Endometrial microvascular endothelial cells (primary cell): ENCODE data around the gene PPFIBP2. TPM values are rescaled to one million over a fixed set of nuclear protein-coding genes. Genes with fewer than 3 reads are reported as not detected.

Experiments used
- in situ Hi-C: cut with HindIII; loops from 2 replicates; pipeline ENCODE4 v1.10.0; 2017; ENCODE audit warnings: low sequenced_read_pairs, low pct_unique_long_range_greater_than_20kb; ENCODE audit errors: inconsistent ontology term
- total RNA-seq: library from RNA; depleted of rRNA; stranded (reverse); fragments of >200 nt; gene quantifications from one replicate; pipeline ENCODE4 v1.2.3, GENCODE V29; 2015; ENCODE audit errors: inconsistent ontology term

Gene PPFIBP2
- total RNA-seq, 1 donor from 2014 or later = under 0.01 TPM

DNA sequence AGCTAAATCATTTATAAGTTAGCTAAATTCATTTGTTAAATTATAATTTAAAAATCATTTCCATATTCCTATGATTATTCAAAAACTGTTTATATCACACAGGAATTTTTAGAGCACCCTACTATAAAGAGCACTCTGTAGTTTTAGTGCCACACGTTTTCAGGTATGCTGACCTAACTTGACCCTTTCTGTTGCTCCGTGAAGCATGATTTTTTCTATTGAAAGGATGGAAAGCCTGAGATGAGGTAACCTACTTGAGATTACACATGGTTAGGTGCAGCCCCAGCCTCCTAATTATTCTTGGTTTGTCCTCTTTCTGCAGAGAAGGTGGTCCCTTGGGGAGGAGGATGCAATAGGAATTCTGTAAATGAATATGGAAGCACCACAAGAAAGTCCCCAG lies 72.6 kb downstream of the PPFIBP2 start:
- in situ Hi-C loops = no loop called here

DNA sequence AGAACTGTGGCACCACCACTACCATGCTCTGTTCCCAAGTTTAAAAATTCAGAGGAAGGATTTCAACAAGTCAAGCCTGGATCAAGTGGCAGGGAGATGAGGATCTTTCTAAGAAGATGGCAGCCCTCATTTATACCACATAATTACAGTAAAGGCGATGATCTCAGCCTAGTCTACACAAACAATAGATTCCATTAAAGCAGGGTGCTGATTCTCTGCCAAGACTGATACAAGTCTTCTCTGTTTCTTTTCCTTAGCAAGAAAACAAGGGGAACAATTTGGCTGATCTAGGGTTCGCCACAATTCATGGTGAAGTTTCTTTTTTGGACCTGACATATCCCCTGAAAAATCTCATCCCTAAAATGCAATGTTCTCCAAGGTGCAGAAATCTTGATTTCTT lies 73.9 kb downstream of the PPFIBP2 start:
- in situ Hi-C loops = no loop called here

DNA sequence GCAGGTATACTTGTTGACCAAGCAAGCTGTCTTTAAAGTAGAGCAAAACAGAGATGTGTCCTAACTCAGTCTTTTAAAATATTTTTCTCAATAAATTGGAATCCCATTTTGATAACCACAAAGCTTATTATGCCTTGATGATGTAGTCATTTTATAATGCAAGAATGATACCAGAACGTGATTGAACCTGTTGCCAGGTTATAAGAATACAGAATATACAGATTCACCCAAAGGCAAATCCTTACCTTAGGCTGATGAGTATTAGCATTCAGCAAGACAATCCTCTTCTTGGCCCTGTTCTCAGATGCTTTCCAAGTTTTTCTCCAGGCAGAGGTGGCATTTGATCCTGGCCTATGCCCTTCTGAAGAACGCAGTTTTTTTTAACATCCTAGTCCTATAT lies 76.1 kb downstream of the PPFIBP2 start:
- in situ Hi-C loops = no loop called here

GRCh38 chr11:7590529-7590928 lies 76.7 kb downstream of the PPFIBP2 start:
- in situ Hi-C loops = no loop called here

DNA sequence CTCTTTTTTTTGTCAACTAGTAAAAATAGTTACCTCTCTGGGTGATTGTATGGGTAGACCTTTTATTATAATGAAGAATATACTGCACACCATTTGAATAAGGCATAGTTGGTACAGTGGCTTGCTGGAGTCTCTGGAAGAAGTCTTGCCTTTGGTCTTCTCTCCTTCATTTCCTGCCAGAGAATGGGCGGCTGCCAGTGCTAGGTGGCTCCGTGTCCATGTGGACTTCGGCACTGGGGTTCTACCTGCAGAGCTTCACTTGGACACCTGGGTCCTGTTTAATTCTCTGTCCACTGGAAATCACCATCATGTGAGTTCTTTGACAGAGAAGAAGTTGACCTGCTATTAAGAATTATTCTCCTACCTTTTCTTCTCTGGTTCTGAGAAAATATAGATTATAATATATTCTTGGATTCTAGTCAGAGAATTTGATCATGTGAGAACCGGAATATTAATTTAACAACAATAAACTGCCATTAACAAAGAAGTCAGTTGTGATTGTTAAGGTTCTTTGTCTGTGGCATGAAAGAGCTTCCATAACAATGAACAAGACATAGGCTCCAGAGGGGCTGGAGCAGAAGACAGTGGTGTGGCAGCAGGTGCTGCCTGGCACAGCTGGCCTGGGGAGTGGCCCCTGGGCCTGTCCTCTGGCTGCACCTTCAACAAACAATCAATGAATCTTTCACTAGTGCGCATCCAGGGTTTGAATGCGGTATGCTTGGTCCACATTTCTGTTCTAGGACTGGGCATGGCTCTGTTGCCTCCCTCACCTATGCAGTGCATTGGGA lies 77.5 kb downstream of the PPFIBP2 start:
- in situ Hi-C loops = no loop called here

- in situ Hi-C loops = no loop called here
Observed at GRCh38 chr11:7591987-7592386, 78.2 kb downstream of the PPFIBP2 start.

- in situ Hi-C loops = no loop called here
Observed at GRCh38 chr11:7592711-7593110, 78.9 kb downstream of the PPFIBP2 start.

GRCh38 chr11:7593481-7593880 lies 79.7 kb downstream of the PPFIBP2 start:
- in situ Hi-C loops = no loop called here

DNA sequence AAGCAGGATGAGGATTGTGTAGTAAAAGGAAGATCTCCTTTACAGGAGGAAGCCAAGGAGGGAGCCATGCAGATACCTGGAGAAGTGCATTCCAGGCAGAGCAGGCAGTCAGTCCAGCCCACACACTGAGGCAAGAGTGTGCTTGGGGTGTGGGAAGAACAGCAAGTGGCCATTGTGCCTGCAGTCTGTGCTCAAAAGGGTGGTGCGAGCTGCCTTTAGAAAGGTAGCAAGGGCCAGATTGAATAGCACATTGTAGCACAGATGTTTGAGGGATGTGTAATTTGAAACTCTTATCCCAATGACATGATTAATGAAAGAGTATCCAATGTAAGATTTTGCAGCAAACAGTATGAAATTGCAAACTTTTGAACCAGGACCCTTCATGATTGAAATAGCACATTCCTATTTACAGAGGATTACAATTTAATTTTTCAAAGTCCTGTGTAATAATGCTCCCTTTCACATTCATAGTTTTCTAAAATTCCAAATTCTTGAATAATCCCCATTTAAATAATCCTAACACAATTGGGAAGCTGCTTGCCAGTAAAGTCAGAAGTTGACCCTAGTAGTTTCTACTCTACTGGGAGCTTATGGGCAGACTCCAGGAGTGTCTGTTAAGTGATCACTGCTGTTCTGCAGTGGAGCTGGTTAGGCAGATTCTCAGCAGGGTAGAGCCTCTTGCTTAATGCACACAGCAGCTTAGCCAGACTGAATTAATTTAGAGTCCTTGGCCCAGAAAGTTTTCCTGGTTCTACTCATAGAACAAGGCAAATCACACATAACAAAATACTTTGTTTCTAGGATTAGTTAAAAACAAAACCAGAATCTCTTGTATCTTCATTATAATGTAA lies 81.4 kb downstream of the PPFIBP2 start:
- in situ Hi-C loops = no loop called here

DNA sequence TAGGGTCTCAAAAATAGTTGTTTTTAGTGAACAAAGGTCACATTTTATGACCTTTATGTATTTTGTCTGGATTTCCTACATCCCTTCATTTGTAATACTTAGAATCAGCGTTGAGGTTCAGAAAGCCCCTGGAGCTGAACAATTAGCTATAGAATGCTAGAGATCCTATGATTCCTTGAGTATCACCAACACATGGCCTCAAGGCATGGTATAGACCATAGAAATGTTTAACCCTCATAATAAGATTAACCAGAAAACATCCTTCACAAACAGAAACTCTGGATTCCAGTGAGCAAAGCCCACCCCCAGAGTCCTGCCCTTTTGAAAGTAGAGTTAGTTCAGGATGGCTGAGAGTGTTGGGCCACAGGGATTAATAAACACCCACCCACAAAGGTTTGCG lies 82.2 kb downstream of the PPFIBP2 start:
- in situ Hi-C loops = no loop called here

GRCh38 chr11:7596975-7597391 lies 83.2 kb downstream of the PPFIBP2 start:
- in situ Hi-C loops = no loop called here

DNA sequence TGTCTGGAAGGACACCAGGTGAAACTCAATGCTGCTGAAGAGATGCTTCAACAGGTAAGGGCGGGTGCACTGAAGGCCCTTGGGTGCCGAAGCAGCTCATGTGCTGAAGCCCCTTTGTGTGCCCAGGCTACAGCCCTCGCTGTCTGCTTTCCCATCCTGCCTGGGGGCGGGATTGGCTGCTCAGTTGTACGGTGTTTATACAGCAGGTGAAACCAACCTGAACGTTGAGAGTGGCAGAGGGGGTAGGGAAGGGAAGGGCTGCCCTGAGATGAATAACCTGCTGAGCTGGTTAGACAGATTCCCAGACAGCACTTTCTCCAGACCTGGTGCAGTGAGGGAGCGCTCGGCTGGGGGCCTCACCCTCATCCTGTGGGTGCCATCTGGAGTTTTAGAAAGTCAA lies 83.8 kb downstream of the PPFIBP2 start:
- in situ Hi-C loops = no loop called here

GRCh38 chr11:7599209-7599608 lies 85.4 kb downstream of the PPFIBP2 start:
- in situ Hi-C loops = no loop called here

- in situ Hi-C loops = no loop called here
Observed at GRCh38 chr11:7600205-7600775, 86.5 kb downstream of the PPFIBP2 start.

DNA sequence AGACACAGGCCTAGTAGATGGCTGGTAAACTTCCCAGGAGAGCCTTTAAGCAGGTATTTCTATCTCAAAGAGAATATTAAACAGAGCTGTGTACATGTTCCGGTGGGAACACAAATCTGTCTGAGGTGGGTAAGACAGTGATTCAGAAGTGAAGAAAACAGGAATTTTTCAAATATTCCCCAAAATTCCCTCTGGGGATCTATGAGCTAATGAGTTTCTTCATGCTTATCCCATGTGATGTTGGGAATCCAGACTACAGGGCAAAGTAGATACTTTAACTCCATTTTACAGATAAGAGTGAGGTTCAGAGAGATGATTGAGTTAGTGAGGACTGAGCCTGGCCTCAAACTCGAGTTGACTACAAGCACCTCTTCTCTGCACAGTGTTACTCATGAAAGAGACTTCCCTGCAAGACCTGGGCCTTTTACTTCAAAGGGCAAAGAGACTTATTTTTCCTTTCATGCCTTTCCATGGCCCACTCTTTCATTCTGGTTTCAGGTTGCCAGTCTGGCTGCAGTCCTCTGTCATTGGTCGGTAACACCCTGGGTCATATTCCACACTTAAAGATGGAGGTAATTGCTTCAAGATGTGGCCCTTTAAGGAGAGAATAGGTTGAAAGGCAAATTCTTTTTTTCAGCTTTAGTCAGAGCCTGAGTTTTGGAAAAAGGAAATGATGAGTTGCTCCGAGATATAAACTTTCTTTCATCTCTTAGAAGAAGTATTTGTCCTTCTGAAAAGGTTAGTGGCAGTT lies 89.4 kb downstream of the PPFIBP2 start:
- in situ Hi-C loops = no loop called here

- in situ Hi-C loops = no loop called here
Observed at GRCh38 chr11:7604331-7604955, 90.6 kb downstream of the PPFIBP2 start.

DNA sequence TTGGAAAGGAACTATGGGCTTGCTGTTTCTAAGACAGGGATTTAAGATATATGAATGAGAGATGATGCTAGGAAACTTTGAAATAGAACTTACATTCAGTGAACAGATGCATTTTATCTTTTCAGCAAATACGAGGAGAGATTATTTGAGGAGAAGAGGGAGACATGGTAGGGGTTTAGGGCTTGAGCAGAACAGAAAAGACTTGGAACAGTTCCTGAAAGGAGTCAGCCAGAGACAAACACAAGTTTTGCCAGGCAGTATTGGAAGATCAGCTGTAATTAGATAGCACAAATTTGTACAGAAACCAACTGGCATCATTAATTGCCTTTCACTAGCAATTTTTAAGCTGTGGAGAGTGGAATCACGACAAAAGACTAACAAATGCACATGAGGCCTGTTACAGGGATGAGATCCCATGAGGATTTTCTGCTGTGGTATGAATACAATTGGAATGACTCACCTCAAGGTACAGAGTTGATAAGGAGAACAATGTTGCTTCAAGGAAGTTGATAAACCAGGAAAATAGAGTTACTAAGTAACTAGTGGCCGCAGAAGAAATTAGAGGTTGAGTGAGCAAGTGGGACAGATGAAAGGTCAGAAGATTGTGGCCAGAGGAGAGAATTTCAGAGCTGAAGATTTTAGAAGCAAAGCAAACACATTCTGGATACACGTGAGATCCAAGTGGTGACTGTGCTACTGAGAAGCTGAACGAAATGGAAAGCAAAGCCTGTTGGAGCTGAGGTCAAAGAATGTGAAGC lies 91.6 kb downstream of the PPFIBP2 start:
- in situ Hi-C loops = no loop called here

DNA sequence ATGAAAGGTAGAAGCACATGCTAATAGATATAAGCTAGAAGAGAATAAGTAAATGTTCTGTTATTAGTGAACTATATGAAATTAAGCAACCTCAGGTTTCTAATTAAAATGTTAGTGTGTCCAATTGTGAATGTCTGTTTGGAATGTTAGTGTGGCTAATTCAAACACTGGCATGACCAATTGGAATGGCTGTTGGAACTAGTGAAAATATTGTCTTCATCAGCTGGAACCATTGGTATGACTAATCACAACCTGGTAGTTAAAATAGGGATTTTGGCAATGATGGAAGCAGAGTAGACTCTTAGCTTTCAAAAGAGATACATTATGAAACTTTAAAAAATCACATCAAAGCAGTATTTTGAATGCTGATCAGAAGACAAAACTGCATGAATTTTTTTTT lies 92.7 kb downstream of the PPFIBP2 start:
- in situ Hi-C loops = no loop called here
